ENCODE data around the gene CREB5. TPM values are rescaled to one million over a fixed set of nuclear protein-coding genes. Genes with fewer than 3 reads are reported as not detected.
A peak's percentile ranks its signal among the peaks of the same experiment; 100 is the strongest.
"Not testable (repeated sequence)": the region's sequence is repeated elsewhere in the genome, so short reads cannot be mapped to it uniquely, and the experiment has no call there.

CREB5 gene
- total RNA-seq, 1 experiment from 2014 or later = 15.2 TPM

DNA sequence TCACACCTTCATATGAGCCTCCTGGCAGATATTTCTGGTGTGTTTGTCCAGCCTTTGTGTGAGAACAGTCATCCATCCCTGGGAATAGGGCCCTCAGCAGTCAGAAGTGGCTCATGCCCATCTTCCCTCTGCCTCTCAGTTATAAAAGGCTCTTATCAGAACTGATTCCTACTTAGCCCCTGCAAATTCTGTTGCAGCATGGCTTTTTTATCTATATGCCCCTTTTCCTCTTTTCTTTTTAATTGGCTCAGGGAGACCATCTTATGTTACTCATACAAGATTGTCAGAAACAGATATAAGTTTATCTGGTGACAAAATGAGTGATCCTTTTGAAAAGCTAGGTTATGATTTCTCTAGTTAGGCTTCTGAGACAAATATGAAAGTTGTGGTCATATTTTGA, 194.1 kb downstream of the CREB5 start:
- in situ Hi-C loops (cut with HindIII; ENCODE audit: low pct_unique_long_range_greater_than_20kb, low sequenced_read_pairs) = no loop called here
- no peak for DNase-seq (ENCODE audit: low read depth)

DNA sequence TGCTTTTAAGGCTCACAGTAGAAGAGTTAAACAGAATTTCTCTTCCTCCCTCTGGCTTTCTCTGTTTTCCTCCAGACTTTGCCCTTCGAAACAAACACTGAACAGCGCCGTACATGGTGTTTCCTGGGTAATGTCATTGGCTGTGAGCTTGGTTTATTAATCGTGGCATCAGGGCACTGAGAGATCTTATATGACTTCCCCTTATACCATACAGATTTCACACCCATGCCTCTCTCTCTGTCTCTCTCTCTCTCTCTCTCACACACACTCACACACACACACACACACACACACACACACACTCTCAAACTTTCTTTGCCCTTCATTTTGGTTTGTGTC, 195.5 kb downstream of the CREB5 start:
- no peak for DNase-seq (ENCODE audit: low read depth)
- in situ Hi-C loops (cut with HindIII; ENCODE audit: low pct_unique_long_range_greater_than_20kb, low sequenced_read_pairs) = no loop called here

DNA sequence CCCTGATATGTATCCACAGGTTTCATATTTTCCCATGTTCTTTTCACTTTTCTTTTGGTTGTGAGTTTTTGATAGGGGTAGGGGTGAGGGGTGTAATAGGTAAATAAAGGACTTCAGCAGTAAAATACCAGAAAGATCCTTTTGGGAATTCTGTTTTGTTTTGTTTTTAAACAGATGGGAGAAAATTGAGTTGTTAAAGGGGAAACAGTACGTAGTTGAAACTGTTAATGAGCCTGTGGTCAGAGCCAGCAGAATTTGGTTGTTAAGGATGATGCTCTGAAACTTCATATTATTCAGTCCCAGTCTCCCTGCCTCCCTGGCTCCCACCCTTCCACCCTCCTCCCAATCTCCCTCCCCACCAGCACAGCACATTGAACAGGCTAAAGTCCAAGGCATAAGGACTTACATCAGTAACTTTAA, 195.9 kb downstream of the CREB5 start:
- in situ Hi-C loops (cut with HindIII; ENCODE audit: low pct_unique_long_range_greater_than_20kb, low sequenced_read_pairs) = no loop called here
- DNase-seq (ENCODE audit: low read depth) = no peak

DNA sequence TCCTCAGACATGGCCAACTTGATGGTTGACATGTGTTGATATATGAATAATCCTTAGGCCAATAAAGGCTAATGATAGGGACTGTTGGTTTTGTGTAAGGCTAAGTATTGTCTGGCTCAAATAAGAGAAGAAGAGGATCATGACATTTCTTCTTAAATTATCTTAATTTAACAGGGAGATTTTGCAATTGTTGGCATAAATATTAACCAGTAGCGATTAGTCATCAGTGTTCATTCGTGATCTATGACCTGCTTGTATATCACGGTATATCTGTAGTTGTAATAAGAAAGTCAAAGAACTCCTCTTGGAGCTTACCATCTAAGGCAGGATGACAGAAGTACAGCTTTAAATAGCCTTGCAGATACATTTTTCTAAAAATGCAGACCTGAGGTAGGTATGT, 196.4 kb downstream of the CREB5 start:
- in situ Hi-C loops (cut with HindIII; ENCODE audit: low pct_unique_long_range_greater_than_20kb, low sequenced_read_pairs) = no loop called here
- DNase-seq (ENCODE audit: low read depth) = peak; percentile 43

DNA sequence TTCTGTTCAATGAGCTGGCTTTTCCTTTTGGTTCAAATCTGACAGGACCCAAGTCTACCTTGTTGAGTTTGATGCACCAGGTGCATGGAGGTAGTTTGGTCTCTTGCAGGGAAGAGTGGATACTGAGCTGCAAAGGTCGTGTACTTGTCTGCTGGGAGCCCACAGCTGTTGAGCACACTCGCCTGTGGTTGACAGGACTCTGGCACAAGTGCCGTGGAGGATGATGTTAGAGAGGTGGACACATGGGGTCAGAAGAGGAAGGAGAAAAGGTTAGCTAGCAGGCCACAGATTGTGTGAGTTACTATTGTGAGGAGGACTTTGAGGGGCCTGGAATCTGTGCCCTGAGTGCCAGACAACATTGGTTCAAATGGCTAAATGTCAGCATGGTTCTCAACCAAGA, 197.3 kb downstream of the CREB5 start:
- DNase-seq (ENCODE audit: low read depth) = no peak
- in situ Hi-C loops (cut with HindIII; ENCODE audit: low pct_unique_long_range_greater_than_20kb, low sequenced_read_pairs) = no loop called here

DNA sequence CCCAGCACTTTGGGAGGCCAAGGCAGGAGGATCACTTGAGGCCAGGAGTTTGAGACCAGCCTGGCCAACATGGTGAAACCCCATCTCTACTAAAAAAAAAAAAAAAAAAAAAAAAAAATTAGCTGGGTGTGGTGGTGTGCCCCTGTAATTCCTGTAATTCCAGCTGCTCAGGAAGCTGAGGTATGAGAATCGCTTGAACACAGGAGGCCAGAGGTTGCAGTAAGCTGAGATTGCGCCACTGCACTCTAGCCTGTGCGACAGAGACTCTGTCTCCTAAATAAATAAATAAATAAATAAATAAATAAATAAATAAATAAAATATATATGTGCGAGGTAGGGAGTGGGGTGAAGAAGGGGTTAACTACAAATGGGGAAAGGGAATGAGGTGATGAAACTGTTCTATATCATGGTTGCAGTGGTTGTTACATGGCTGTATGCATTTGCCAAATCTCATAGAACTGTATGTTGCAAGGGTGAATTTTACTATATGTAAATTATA, 199.1 kb downstream of the CREB5 start:
- DNase-seq (ENCODE audit: low read depth); in situ Hi-C loops (cut with HindIII; ENCODE audit: low pct_unique_long_range_greater_than_20kb, low sequenced_read_pairs): not testable (repeated sequence)

DNA sequence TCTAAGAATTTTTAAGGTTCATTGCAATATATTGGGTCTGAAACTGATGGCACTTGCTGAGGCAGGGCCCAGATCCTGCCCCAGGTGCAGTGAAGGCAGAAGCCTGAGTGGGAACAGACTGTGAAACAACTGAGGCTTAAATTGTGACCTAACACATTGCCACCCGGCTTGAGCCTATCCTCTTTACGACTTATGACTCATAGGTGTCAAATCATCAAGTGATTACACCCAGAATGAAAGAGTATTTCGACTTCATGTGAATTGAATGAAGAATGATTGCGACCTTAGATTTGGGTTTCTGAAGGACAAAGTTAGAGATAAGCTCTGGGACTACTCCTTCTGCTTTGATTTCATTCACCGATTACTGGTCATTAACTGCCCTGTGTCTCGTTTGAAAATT, 200.9 kb downstream of the CREB5 start:
- in situ Hi-C loops (cut with HindIII; ENCODE audit: low pct_unique_long_range_greater_than_20kb, low sequenced_read_pairs) = no loop called here
- DNase-seq (ENCODE audit: low read depth) = no peak

DNA sequence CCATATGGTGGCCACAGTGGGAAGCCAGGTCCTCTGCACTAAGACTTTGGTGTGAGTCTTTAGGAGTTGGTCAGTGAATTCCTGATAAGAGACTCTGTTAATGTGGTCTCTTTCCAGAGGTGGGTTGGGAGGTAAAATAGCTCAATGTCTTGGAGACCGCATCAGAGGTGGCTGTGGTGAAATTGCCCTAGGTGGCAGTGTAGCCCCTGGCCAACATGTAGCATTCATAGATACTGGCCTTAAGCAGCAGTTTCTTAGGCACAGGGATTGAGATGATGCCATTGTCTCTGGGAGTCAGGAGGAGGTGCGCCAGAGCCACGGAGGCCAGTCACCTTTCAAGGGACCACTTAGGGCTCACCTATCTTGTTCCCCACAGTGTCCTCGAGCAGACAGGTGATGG, 202.8 kb downstream of the CREB5 start:
- in situ Hi-C loops (cut with HindIII; ENCODE audit: low pct_unique_long_range_greater_than_20kb, low sequenced_read_pairs) = no loop called here
- no peak for DNase-seq (ENCODE audit: low read depth)

DNA sequence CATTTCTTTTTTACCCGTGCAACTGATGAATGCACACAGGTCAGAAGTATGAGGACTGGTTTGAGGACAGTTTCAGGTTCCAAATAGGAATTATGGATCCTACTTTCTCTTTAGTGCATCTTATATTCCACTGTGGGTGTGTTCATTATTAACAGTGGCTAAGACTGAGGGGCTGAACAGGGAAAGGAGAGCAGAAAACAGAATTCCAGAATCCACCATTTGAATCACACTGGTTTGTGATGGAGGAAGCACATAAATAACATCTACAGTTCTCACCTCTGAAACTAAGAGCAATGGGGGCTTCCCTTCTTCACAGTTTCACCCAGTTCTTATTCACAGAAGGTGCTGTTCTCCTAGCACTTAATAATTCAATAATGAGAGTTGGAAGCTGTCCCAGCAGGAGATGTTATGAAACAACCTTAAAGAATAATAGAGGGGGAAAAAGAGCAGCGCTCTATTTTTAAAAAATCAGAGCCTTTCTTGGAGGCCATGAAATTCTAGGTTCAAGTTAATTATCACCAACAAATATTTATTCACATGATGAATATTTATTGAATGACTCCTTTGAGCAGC, 205.1 kb downstream of the CREB5 start:
- in situ Hi-C loops (cut with HindIII; ENCODE audit: low pct_unique_long_range_greater_than_20kb, low sequenced_read_pairs) = no loop called here
- DNase-seq (ENCODE audit: low read depth) = no peak

DNA sequence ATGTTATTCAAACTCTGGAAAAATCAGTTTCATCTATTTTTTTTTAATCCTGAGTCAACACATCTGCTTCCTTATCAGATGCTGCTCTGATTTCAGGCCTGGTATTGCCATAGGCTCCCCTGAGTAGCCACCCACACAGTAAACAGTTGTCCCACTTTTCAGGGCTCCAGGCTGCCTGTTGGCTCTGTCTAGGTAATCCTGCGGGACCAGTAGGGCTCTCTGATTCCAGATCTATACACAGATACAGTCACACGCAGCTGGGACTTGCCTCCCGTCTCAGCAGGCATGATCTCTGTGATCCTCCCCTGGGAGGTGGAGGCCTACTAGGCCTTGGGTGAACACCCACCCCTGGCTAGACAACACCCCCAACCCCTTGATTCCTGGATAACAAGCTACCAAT, 206.1 kb downstream of the CREB5 start:
- in situ Hi-C loops (cut with HindIII; ENCODE audit: low pct_unique_long_range_greater_than_20kb, low sequenced_read_pairs) = no loop called here
- DNase-seq (ENCODE audit: low read depth) = no peak

DNA sequence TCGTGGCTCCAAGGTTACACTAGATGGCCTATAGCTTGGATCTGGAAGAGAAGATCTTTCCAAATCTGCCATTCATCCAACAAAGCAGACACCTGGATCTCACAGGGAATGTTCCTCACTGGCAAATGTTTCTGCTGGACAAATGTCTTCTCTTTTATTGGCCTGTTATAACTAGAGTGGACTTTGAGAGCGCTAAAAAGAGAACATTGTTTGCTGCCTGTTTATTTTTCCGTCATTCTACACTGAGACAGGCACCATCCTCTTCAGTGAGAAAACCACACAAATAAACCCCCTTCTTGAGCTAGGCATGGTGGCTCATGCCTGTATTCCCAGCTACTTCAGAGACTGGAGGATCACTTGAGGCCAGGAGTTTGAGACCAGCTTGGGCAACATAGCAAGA, 206.9 kb downstream of the CREB5 start:
- in situ Hi-C loops (cut with HindIII; ENCODE audit: low pct_unique_long_range_greater_than_20kb, low sequenced_read_pairs) = no loop called here
- DNase-seq (ENCODE audit: low read depth) = no peak

DNA sequence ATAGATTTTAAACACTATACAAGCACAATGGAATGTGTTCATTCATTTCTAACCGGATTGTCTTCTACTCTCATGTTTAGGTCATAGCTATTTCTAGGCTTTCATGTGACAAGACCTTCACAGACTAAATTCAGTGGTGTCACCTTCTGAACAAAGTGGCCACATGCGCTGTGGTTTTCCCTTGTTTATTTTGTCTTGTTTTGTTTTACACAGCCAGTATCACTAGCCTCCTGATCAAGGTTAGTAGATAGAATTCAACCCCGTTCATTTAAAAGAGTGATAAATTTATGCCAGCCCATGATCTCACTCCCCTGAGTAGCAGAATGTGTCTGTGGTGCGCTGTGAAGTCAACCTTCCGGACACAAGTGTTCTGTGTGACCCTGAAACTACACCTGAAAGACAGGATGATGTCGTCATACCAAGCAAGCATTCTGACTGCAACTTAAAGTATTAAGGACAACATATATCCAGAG, 209.1 kb downstream of the CREB5 start:
- in situ Hi-C loops (cut with HindIII; ENCODE audit: low pct_unique_long_range_greater_than_20kb, low sequenced_read_pairs) = no loop called here
- DNase-seq (ENCODE audit: low read depth) = no peak

DNA sequence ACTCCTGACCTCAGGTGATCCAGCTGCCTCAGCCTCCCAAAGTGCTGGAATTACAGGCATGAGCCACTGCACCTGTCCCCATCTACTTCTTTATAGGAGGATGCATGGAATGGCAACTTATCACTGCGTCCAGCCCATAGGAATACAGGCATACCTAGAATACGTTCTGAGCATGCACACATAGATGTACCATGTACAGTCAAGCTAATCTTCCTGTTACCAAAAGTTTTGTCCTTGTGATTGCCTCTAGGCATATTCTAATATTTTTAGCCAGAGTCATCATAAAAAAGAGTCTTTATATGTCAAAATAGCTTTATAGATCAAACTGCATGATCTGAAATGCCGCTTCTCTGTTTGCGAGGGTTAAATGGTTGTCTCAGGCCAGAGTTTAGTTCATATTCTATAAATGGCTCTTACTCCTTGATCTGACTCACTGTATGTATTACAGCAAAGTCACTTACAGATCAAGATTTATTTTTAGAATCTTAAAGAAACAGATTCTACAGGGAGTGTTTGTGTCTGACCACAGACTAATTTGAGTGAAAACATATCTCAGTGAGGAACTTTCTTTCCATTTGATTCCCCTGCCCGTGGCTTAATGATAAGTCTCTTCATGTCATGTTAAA, 210.9 kb downstream of the CREB5 start:
- DNase-seq (ENCODE audit: low read depth) = peak; percentile 37
- in situ Hi-C loops (cut with HindIII; ENCODE audit: low pct_unique_long_range_greater_than_20kb, low sequenced_read_pairs) = no loop called here

DNA sequence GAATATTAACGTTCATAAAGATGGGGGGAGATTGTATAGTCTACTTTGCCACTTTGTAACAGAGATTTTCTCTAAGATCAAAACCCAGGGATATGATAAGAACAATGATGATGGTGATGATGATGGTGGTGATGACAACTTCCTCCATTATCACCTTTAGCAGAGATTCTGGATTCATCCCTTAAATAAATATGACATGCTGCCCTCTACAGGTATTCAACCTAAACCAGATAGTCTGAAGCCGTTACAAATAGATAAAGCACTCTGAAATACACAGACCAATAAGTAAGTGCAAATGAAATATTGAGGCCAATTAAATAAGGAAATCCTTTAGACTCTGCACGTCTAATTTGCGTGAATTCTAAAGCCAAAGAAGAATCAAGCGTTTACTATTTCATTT, 211.5 kb downstream of the CREB5 start:
- in situ Hi-C loops (cut with HindIII; ENCODE audit: low pct_unique_long_range_greater_than_20kb, low sequenced_read_pairs) = no loop called here
- DNase-seq (ENCODE audit: low read depth) = peak; percentile 49

DNA sequence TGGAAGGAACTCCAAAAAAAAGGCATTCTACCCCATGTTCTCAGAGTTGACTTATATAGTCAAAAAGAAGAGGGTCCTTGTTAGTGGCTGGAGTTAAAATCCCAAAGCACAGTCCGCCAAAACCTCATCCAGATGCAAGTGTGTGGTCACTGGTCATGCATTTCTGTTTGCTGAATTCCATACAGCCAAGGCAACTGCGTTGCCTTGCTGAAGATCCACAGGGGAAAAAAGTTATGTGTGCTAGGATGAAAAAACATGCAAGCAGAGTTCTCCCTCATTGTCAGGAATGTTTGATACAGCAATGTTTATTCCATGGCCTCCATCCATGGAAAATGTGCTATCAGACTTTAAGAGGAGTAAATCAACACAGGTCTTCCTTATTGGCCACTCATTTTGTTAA, 213.1 kb downstream of the CREB5 start:
- in situ Hi-C loops (cut with HindIII; ENCODE audit: low pct_unique_long_range_greater_than_20kb, low sequenced_read_pairs) = no loop called here
- DNase-seq (ENCODE audit: low read depth) = no peak

DNA sequence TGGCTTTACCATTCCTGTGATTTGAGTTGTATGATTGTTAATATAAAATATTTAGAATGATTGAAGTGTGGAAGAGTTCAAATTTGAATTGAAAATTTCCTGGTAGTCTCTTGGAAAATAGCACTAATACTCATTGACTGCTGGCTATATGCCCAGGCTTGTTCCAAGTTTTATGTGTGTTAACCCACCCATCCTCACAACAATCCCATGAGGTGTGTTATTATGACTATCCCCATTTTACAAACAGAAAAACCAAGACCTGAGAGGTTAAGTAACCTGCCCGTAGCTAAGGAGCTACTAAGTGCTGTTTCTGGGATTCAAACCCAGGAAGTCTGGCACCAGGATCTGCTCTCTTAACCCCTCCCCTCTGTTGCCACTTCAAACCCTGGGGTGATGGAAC, 213.9 kb downstream of the CREB5 start:
- in situ Hi-C loops (cut with HindIII; ENCODE audit: low pct_unique_long_range_greater_than_20kb, low sequenced_read_pairs) = no loop called here
- DNase-seq (ENCODE audit: low read depth) = no peak

DNA sequence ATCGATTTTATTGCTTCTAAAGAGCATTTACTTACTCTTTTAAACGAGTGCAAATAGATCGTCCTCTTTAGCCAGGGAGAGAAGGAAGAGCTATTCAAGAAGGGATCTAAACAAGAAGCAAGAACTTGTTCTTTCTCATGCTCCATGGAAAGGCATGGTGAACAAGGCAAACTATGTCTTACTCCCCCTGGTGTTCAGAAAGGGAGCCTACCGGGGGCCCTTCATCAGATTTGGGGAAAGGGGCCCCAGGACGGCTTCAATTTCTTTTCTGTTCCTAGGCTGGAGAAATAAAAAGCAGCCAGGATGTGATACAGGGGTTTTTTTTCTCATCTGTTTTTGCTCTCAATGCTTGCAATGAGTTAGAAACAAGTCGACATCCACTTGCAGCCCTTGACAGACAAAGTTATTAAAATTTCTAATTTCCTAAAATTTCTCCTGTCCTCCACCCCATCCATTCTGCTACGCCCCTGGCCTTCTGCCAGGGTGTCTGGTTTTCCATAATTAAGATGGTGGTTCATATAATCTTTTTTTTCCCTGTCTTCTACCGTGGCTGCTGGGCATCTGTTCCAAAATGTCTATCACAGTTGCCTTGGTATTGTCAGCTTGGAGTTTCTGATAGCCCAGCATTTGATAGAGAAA, 214.4 kb downstream of the CREB5 start:
- in situ Hi-C loops (cut with HindIII; ENCODE audit: low pct_unique_long_range_greater_than_20kb, low sequenced_read_pairs) = no loop called here
- DNase-seq (ENCODE audit: low read depth) = peak; percentile 49

DNA sequence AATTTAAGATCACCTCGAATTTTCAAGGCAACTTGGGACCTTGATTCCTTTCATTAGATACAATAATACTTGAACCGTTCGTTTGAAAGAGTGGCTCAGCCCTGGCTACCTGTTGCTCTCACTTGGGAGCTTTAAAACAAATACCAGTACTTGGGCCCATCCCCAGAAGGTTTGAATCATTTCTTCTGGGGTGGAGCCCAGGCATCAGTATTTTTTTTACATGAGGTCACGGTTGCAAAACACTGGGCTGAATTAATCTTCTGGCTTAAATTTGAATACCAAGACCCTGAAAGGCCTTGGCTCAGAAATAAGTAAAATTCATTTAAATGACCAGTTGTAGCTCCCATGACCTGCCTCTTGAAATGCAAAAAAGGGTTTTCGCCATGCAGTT, 214.9 kb downstream of the CREB5 start:
- DNase-seq (ENCODE audit: low read depth) = no peak
- in situ Hi-C loops (cut with HindIII; ENCODE audit: low pct_unique_long_range_greater_than_20kb, low sequenced_read_pairs) = no loop called here

DNA sequence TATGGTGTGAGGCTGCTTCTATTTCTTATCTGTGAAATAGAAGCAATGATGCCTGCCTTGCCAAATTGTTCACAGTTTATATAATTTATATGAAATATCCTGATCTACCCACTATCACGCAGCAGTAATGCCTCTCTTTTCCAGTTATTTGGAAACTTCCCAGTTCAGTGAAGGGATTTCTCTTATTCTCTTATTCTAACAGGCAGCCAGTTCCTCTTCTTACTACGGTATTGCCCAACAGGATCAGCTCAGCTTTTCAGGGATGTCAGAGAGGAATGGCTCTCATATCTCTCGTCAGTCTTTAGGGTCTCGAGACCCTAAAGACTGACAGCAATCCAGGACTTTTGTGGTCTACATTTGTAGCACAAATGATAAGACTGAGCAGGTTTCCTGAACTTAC, 215.6 kb downstream of the CREB5 start:
- no peak for DNase-seq (ENCODE audit: low read depth)
- in situ Hi-C loops (cut with HindIII; ENCODE audit: low pct_unique_long_range_greater_than_20kb, low sequenced_read_pairs) = no loop called here

Data from Caki2 (cell line).